GM23248 (cell line): ENCODE data around the gene CABP1. TPM values are rescaled to one million over a fixed set of nuclear protein-coding genes. Genes with fewer than 3 reads are reported as not detected.

Experiments
- DNase-seq: peaks from one replicate; pipeline ENCODE4 v3.0.0-alpha.2; 2015
- H2AFZ ChIP-seq: fragments of 200-600 bp; sonication (generic); 2 replicates; pipeline ENCODE4 v1.6.1; 2016; ENCODE audit warnings: antibody characterized with exemption
- H3F3A ChIP-seq: fragments of 200-600 bp; sonication (generic); 2 replicates; pipeline ENCODE4 v1.6.1; 2016; ENCODE audit warnings: mild to moderate bottlenecking, antibody characterized with exemption, mixed run types; ENCODE audit not compliant: insufficient read depth
- H3K27ac ChIP-seq: fragments of 200-600 bp; sonication (generic); 2 replicates; pipeline ENCODE4 v1.5.1; 2016; ENCODE audit warnings: mild to moderate bottlenecking
- H3K27me3 ChIP-seq: fragments of 200-600 bp; sonication (generic); replicated peaks from 2 replicates; pipeline ENCODE4 v1.6.1; 2016; ENCODE audit warnings: mild to moderate bottlenecking; ENCODE audit not compliant: insufficient read depth
- H3K36me3 ChIP-seq: fragments of 200-600 bp; sonication (generic); 2 replicates; pipeline ENCODE4 v1.6.1; 2016; ENCODE audit warnings: low read depth, mild to moderate bottlenecking
- H3K4me1 ChIP-seq: fragments of 200-600 bp; sonication (generic); 2 replicates; pipeline ENCODE4 v1.6.1; 2016; ENCODE audit warnings: mild to moderate bottlenecking; ENCODE audit not compliant: insufficient read depth
- H3K4me2 ChIP-seq: fragments of 200-600 bp; sonication (generic); one replicate; pipeline ENCODE4 v1.6.1; 2016; ENCODE audit warnings: mild to moderate bottlenecking; ENCODE audit not compliant: unreplicated experiment
- H3K4me3 ChIP-seq: fragments of 200-600 bp; sonication (generic); 2 replicates; pipeline ENCODE4 v1.5.1; 2016; ENCODE audit warnings: mild to moderate bottlenecking
- H3K79me2 ChIP-seq: fragments of 200-600 bp; sonication (generic); 2 replicates; pipeline ENCODE4 v1.6.1; 2016; ENCODE audit warnings: mild to moderate bottlenecking; ENCODE audit not compliant: insufficient read depth
- H3K9ac ChIP-seq: fragments of 200-600 bp; sonication (generic); 2 replicates; pipeline ENCODE4 v1.6.1; 2016; ENCODE audit warnings: mild to moderate bottlenecking
- H3K9me2 ChIP-seq: fragments of 200-600 bp; sonication (generic); 2 replicates; pipeline ENCODE4 v1.6.1; 2016; ENCODE audit warnings: mixed run types, mild to moderate bottlenecking, moderate library complexity; ENCODE audit not compliant: insufficient read depth
- H3K9me3 ChIP-seq: fragments of 200-600 bp; sonication (generic); one replicate; pipeline ENCODE4 v1.6.1; 2017; ENCODE audit warnings: low read depth
- H4K20me1 ChIP-seq: fragments of 200-600 bp; sonication (generic); 2 replicates; pipeline ENCODE4 v1.6.0; 2016; ENCODE audit not compliant: insufficient read depth
- EZH2 ChIP-seq: fragments of 200-600 bp; sonication (generic); IDR thresholded peaks from 2 replicates; pipeline ENCODE4 v1.6.1; 2018; ENCODE audit warnings: antibody characterized with exemption, mild to moderate bottlenecking; ENCODE audit not compliant: insufficient read depth, poor library complexity, severe bottlenecking
- EZH2phosphoT487 ChIP-seq: fragments of 200-600 bp; sonication (generic); IDR thresholded peaks from 2 replicates; pipeline ENCODE4 v1.6.1; 2018; ENCODE audit warnings: antibody characterized with exemption, moderate library complexity, mild to moderate bottlenecking, low read depth; ENCODE audit not compliant: insufficient read depth
- WGBS, 2 experiments: methylation state at CpG; one replicate each; pipeline ENCODE4 v1.1.6; 2015 to 2017; ENCODE audit warnings: low lambda C conversion rate in 2 of 2, low coverage in 1 of 2; ENCODE audit errors: missing lambda C conversion rate in 2 of 2; 5-methylcytosine and 5-hydroxymethylcytosine counted together
- in situ Hi-C: fragments of 300-500 bp; cut with MboI; formaldehyde crosslinking; loops from 2 replicates; pipeline ENCODE4 v1.15.0; 2020
- polyA plus RNA-seq: library from polyadenylated mRNA; unstranded; fragments of >200 nt; fragmentation: Nextera tagmentation; extraction: Ambion mirVana; gene quantifications from 2 replicates; pipeline ENCODE4 v1.2.1, GENCODE V29; 2016
- total RNA-seq: library from RNA; depleted of rRNA; stranded (reverse); fragments of >200 nt; shearing (Covaris generic); gene quantifications from 2 replicates; pipeline ENCODE4 v1.2.3, GENCODE V29; 2014

Gene CABP1
- total and polyA plus RNA-seq, 2 experiments from 2014 or later, result not detected

- Histone ChIP-seq H4K20me1 (no peaks in the 10 kb centered on the region), H3K9ac (no peak overlapping the region), H3K4me2 (no peak overlapping the region), H3K79me2 (peaks cover 14% of the 10 kb centered on the region), H3K4me1 (no peaks in the 10 kb centered on the region), H3K36me3 (peaks cover 20% of the 10 kb centered on the region), H3K9me3 (no peaks in the 10 kb centered on the region), H3K27ac (no peak overlapping the region), H3K4me3 (no peak overlapping the region), H2AFZ (no peak overlapping the region), H3F3A (no peaks in the 10 kb centered on the region), H3K9me2 (no peaks in the 10 kb centered on the region), H3K27me3 (no peaks in the 10 kb centered on the region)
- in situ Hi-C loops, result no loop called here
- TF ChIP-seq EZH2phosphoT487, result no peak
- no peak for TF ChIP-seq EZH2
- no peak for DNase-seq
- 96 to 99% methylated on average over 5 of the region's 5 CpGs for WGBS, 2 experiments
Observed at GRCh38 chr12:120700886-120701285, 60.5 kb downstream of the CABP1 start.

DNA sequence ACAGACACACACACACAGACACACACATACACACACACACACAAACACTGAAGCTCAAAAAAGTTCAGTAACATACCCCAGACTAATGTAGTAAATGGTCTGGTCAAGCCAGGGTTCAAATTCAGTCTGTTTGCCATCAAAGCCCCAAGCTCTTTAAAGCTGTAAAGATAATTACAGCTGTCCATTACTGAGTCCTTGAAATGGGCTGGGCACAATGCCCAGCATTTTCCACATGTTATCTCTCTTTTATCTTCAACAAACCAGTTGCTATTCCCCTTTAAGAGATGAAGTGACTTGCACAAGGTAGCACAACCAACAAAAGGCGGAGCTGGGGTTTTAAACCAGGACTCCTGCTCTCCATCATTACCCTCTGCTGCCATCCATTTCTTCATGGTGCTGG is 62.2 kb downstream of the CABP1 start:
- H3F3A ChIP-seq, result no peaks in the 10 kb centered on the region
- WGBS, 2 experiments, result 100% methylated on average over 1 of the region's 1 CpG
- no peak for TF ChIP-seq EZH2phosphoT487
- no peak for TF ChIP-seq EZH2
- H3K27ac ChIP-seq, result no peak overlapping the region
- no peak overlapping the region for H3K4me3 ChIP-seq
- DNase-seq, result no peak
- H3K9ac ChIP-seq, result no peak overlapping the region
- H2AFZ ChIP-seq, result no peak overlapping the region
- no peaks in the 10 kb centered on the region for H3K27me3 ChIP-seq
- H3K4me2 ChIP-seq, result no peak overlapping the region
- H3K36me3 ChIP-seq, result peaks cover 5% of the 10 kb centered on the region; the same call in 1 of the 2 replicates
- peaks cover 8% of the 10 kb centered on the region; the same call in 1 of the 2 replicates for H3K79me2 ChIP-seq
- in situ Hi-C loops, result no loop called here
- H4K20me1 ChIP-seq, result no peaks in the 10 kb centered on the region
- H3K4me1 ChIP-seq, result no peaks in the 10 kb centered on the region
- H3K9me3 ChIP-seq, result no peaks in the 10 kb centered on the region
- H3K9me2 ChIP-seq, result no peaks in the 10 kb centered on the region

GRCh38 chr12:120703311-120703942 is 63.0 kb downstream of the CABP1 start:
- Histone ChIP-seq H3K27ac (no peak overlapping the region), H3K9me2 (no peaks in the 10 kb centered on the region), H3F3A (no peaks in the 10 kb centered on the region), H3K79me2 (no peaks in the 10 kb centered on the region), H3K36me3 (no peaks in the 10 kb centered on the region), H3K9me3 (no peaks in the 10 kb centered on the region), H3K9ac (no peak overlapping the region), H3K4me2 (no peak overlapping the region), H3K27me3 (no peaks in the 10 kb centered on the region), H3K4me3 (no peak overlapping the region), H4K20me1 (no peaks in the 10 kb centered on the region), H2AFZ (no peak overlapping the region), H3K4me1 (no peaks in the 10 kb centered on the region)
- WGBS, 2 experiments, result 89 to 94% methylated on average over 11 of the region's 11 CpGs
- DNase-seq, result no peak
- TF ChIP-seq EZH2phosphoT487, result no peak
- TF ChIP-seq EZH2, result no peak
- in situ Hi-C loops, result no loop called here

DNA sequence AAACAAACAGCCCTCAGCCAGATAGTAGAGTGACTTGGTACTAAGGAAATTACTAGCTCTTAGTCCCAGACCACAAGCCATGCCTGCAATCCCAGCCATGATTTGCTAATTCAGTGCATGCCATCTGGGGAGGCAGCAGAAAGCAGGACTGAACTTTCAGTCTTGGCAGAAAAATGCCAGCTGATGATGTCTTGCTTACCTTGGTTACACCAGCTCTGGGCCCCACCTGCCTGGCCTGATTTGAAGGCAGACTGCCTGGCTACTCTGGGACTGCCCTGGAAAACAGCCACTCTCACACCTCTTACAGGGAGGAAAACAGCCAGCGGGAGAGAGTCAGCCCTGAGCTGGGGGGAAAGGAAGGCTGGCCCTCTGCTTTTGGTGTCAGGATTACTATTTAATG is 65.2 kb downstream of the CABP1 start:
- 0 out of 2 replicates have a peak, but pooled peaks cover 5% of the 10 kb centered on the region for H3F3A ChIP-seq
- peaks cover 3% of the 10 kb centered on the region for H3K4me1 ChIP-seq
- no peak overlapping the region for H2AFZ ChIP-seq
- no peak overlapping the region for H3K27ac ChIP-seq
- no peaks in the 10 kb centered on the region for H3K36me3 ChIP-seq
- peaks cover 3% of the 10 kb centered on the region for H3K79me2 ChIP-seq
- no peaks in the 10 kb centered on the region for H3K9me3 ChIP-seq
- H3K9ac ChIP-seq, result no peak overlapping the region
- H3K27me3 ChIP-seq, result no peaks in the 10 kb centered on the region
- H3K4me2 ChIP-seq, result no peak overlapping the region
- DNase-seq, result no peak
- H3K4me3 ChIP-seq, result no peak overlapping the region
- 93 to 100% methylated on average over 1 of the region's 1 CpG for WGBS, 2 experiments
- TF ChIP-seq EZH2phosphoT487, result no peak
- TF ChIP-seq EZH2, result no peak
- H4K20me1 ChIP-seq, result no peaks in the 10 kb centered on the region
- H3K9me2 ChIP-seq, result no peaks in the 10 kb centered on the region
- in situ Hi-C loops, result no loop called here
